GM12892 (cell line): ENCODE measurements around the gene PYCARD. TPM values are rescaled to one million over a fixed set of nuclear protein-coding genes. Genes with fewer than 3 reads are reported as not detected.
"Not testable (repeated sequence)": the region's sequence is repeated elsewhere in the genome, so short reads cannot be mapped to it uniquely, and the experiment has no call there.

ENCODE experiments used
- DNase-seq: peaks from one replicate; pipeline ENCODE4 v3.0.0; 2011; ENCODE audit not compliant: insufficient read length
- FAIRE-seq: peaks from 2 replicates; lab custom pipeline; 2011; peaks lifted over from hg19 to GRCh38; lab: Jason Lieb, UNC
- POLR2A ChIP-seq: IDR thresholded peaks from 2 replicates; pipeline ENCODE4 v1.6.1; 2011; ENCODE audit warnings: low read depth, low read length, control low read depth
- POLR2AphosphoS5 ChIP-seq: IDR thresholded peaks from 2 replicates; pipeline ENCODE4 v1.6.1; 2011; ENCODE audit warnings: low read depth, low read length, control low read depth
- TAF1 ChIP-seq: IDR thresholded peaks from 2 replicates; pipeline ENCODE4 v1.6.1; 2011; ENCODE audit warnings: low read depth, mild to moderate bottlenecking, control low read depth, low read length, borderline replicate concordance
- polyA plus RNA-seq: library from polyadenylated mRNA; unstranded; fragments of >200 nt; gene quantifications from one replicate; pipeline ENCODE4 v1.2.1, GENCODE V29; 2012; ENCODE audit warnings: missing spikeins, inconsistent platforms; ENCODE audit not compliant: missing spikeins

Gene PYCARD
- 15.2 TPM for polyA plus RNA-seq

- FAIRE-seq (peak; percentile 81), DNase-seq (no peak)
Measured at GRCh38 chr16:31202414-31203375, at the start of gene PYCARD. TSS of gene PYCARD (minus strand) at chr16:31202760. CDS start at chr16:31202690, 70 bp downstream.

GRCh38 chr16:31251435-31251834, 48.9 kb upstream of the PYCARD start:
- TF ChIP-seq POLR2AphosphoS5 (no peak), TAF1 (no peak), POLR2A (no peak)
- FAIRE-seq = no peak
- DNase-seq = no peak

More at GRCh38 chr16:31202414-31203375, at the start of gene PYCARD:
- TF ChIP-seq POLR2A = peak; percentile 30; the same call in 1 of the 2 replicates
- TF ChIP-seq TAF1 = no peak

- DNase-seq (no peak), FAIRE-seq (no peak)
- TF ChIP-seq POLR2A (no peak), POLR2AphosphoS5 (no peak), TAF1 (no peak)
Measured at GRCh38 chr16:31250782-31251384, 48.3 kb upstream of the PYCARD start.

GRCh38 chr16:31248344-31248743, 45.8 kb upstream of the PYCARD start:
- FAIRE-seq (no peak), DNase-seq (no peak)
- TF ChIP-seq POLR2A (no peak), POLR2AphosphoS5 (no peak), TAF1 (no peak)

- FAIRE-seq (no peak), DNase-seq (no peak)
- TF ChIP-seq POLR2A (no peak), POLR2AphosphoS5 (no peak), TAF1 (no peak)
Measured at GRCh38 chr16:31246296-31246695, 43.7 kb upstream of the PYCARD start.

GRCh38 chr16:31245598-31245997, 43.0 kb upstream of the PYCARD start:
- not testable (repeated sequence) for FAIRE-seq, DNase-seq

GRCh38 chr16:31243734-31244670, 41.4 kb upstream of the PYCARD start:
- no peak for TF ChIP-seq POLR2AphosphoS5
- no peak for TF ChIP-seq TAF1
- no peak for TF ChIP-seq POLR2A
- FAIRE-seq (peak; percentile 60), DNase-seq (no peak)

GRCh38 chr16:31242206-31242605, 39.6 kb upstream of the PYCARD start:
- no peak for FAIRE-seq
- no peak for DNase-seq
- TF ChIP-seq POLR2AphosphoS5 (no peak), POLR2A (no peak), TAF1 (no peak)

- no peak for FAIRE-seq
- no peak for DNase-seq
- TF ChIP-seq POLR2AphosphoS5 = no peak
- TF ChIP-seq TAF1 = no peak
- no peak for TF ChIP-seq POLR2A
Measured at GRCh38 chr16:31238041-31238440, 35.5 kb upstream of the PYCARD start.

GRCh38 chr16:31229501-31229900, 26.9 kb upstream of the PYCARD start:
- FAIRE-seq (no peak), DNase-seq (no peak)
- TF ChIP-seq TAF1 (no peak), POLR2A (no peak), POLR2AphosphoS5 (no peak)

GRCh38 chr16:31228206-31228605, 25.6 kb upstream of the PYCARD start:
- TF ChIP-seq POLR2A (no peak), POLR2AphosphoS5 (no peak), TAF1 (no peak)
- FAIRE-seq = no peak

More at GRCh38 chr16:31228206-31228605, 25.6 kb upstream of the PYCARD start:
- DNase-seq = no peak
